ENCODE results near the gene TNNI3.

The TNNI3 gene

GRCh38 chr19:55157064-55157908, at the start of gene TNNI3:
TNNI3 (minus strand) TSS chr19:55157732; CDS start chr19:55157589, 143 bp downstream.
- no peak for DNase-seq

- DNase-seq = no peak
Measured at GRCh38 chr19:55206664-55207500, 49.4 kb upstream of the TNNI3 start.

GRCh38 chr19:55202199-55202598, 44.7 kb upstream of the TNNI3 start:
- peak; percentile 12 for DNase-seq

GRCh38 chr19:55199620-55200204, 42.2 kb upstream of the TNNI3 start:
- no peak for DNase-seq

- no peak for DNase-seq
Measured at GRCh38 chr19:55198651-55199050, 41.1 kb upstream of the TNNI3 start.

GRCh38 chr19:55197528-55197927, 40.0 kb upstream of the TNNI3 start:
- DNase-seq = no peak

- no peak for DNase-seq
Measured at GRCh38 chr19:55196803-55197202, 39.3 kb upstream of the TNNI3 start.

GRCh38 chr19:55193481-55193880, 35.9 kb upstream of the TNNI3 start:
- no peak for DNase-seq

GRCh38 chr19:55189403-55189835, 31.9 kb upstream of the TNNI3 start:
- DNase-seq = no peak

- no peak for DNase-seq
Measured at GRCh38 chr19:55188625-55189024, 31.1 kb upstream of the TNNI3 start.

- DNase-seq = no peak
Measured at GRCh38 chr19:55186080-55186479, 28.5 kb upstream of the TNNI3 start.

GRCh38 chr19:55181740-55182139, 24.2 kb upstream of the TNNI3 start:
- no peak for DNase-seq

- DNase-seq = peak; percentile 70
Measured at GRCh38 chr19:55179606-55180484, 22.3 kb upstream of the TNNI3 start, which contains the start of gene SYT5. SYT5 (minus strand) TSS chr19:55180289; CDS start chr19:55179041, 1,248 bp downstream.

GRCh38 chr19:55178781-55179599, 21.5 kb upstream of the TNNI3 start:
- DNase-seq = peak; percentile 94

GRCh38 chr19:55176076-55176475, 18.5 kb upstream of the TNNI3 start:
- DNase-seq = peak; percentile 12

- DNase-seq = no peak
Measured at GRCh38 chr19:55175117-55175867, 17.8 kb upstream of the TNNI3 start.

- no peak for DNase-seq
Measured at GRCh38 chr19:55174425-55175116, 17.0 kb upstream of the TNNI3 start.

- DNase-seq = peak; percentile 43
Measured at GRCh38 chr19:55173714-55174409, 16.3 kb upstream of the TNNI3 start.

- DNase-seq = no peak
Measured at GRCh38 chr19:55173186-55173713, 15.7 kb upstream of the TNNI3 start.

Data from CD4-positive, alpha-beta T cell treated with Interleukin-12 subunit alpha and Interleukin-12 subunit beta, for 1 hour (primary cell).